Measurements from ENCODE around the gene UGT2B7.

UGT2B7 gene

GRCh38 chr4:69156913-69157312, 60.6 kb downstream of the UGT2B7 start:
- DNase-seq (ENCODE audit: low read depth) = no peak

All from stimulated activated CD8-positive, alpha-beta memory T cell treated with anti-CD3 and anti-CD28 coated beads, Interleukin-12 subunit alpha, Interleukin-12 subunit beta, amount 100 ng/mL, for 4 hours (primary cell).